ENCODE results near the gene TMEM269. TPM values are rescaled to one million over a fixed set of nuclear protein-coding genes. Genes with fewer than 3 reads are reported as not detected.

Gene TMEM269
- total and polyA plus RNA-seq, 9 of the 15 experiments (the other 6 are each of a cell fraction or from before 2014, with no cell fraction given), result 0.09 to 0.49 (median 0.21) TPM

GRCh38 chr1:42833981-42834380 is 49.2 kb downstream of the TMEM269 start:
- ChIA-PET POLR2A (interaction anchor here (0.5 to 10.7 kb wide), 4 partner anchors 9 to 1471 kb away, joined by 3 to 94 read pairs (median 20); partner anchors contain the start of gene ZNF691), CTCF (ENCODE audit: low intra/inter-chr PET ratio) (no interaction called here)
- Histone ChIP-seq H3K4me1 (replicated peaks in 1 of 2; ENCODE audit: control insufficient read depth in 2 of 2, insufficient read depth in 2 of 2, low read length in 2 of 2) (peaks cover 27 to 34% of the 10 kb centered on the region in 2 experiments; a peak in 4 of 5 replicates), H3K9ac (ENCODE audit: insufficient read depth in 1 of 2, low read depth in 2 of 2, low read length in 2 of 2) (no peak overlapping the region), H4K20me1 (replicated peaks; ENCODE audit: control insufficient read depth, insufficient read depth, low read length) (peaks cover 6% of the 10 kb centered on the region), H3K27ac (ENCODE audit: extremely low read depth, low read depth, low read length) (no peak overlapping the region), H3K9me3 (replicated peaks; ENCODE audit: control insufficient read depth, insufficient read depth, low read depth, low read length) (no peaks in the 10 kb centered on the region), H3K4me2 (ENCODE audit: insufficient read depth, low read length) (no peak overlapping the region), H2AFZ (ENCODE audit: low read depth, low read length) (no peak overlapping the region), H3K36me3 (ENCODE audit: control insufficient read depth, insufficient read depth, low read length) (peaks cover 83% of the 10 kb centered on the region), H3K79me2 (ENCODE audit: control insufficient read depth, insufficient read depth, low read length) (peaks cover 38% of the 10 kb centered on the region), H3K4me3 (no peak overlapping the region), H3K9me1 (ENCODE audit: control insufficient read depth, insufficient read depth, low read length) (peaks cover 11% of the 10 kb centered on the region), H3K27me3 (ENCODE audit: control insufficient read depth in 2 of 2, insufficient read depth in 2 of 2, low read length in 2 of 2) (no peaks in the 10 kb centered on the region)
- FAIRE-seq, result no peak
- 80% methylated on average over 4 of the region's 4 CpGs for WGBS (ENCODE audit: insufficient coverage, low coverage, missing lambda C conversion rate)
- BruUV-seq (replicated peaks), result no TSS peak
- intact Hi-C loops (cut with micrococcal nuclease), result no loop called here
- DNase-seq (ENCODE audit: extremely low read depth in 1 of 4, low spot score in 3 of 4), result no peak
- ATAC-seq, result no peak
- TF ChIP-seq KDM1A (IDR thresholded peaks at IDR 0.05), result peak; percentile 33 to 46; a peak in 2 of 4 replicates
- no peak for TF ChIP-seq RBBP5 (IDR thresholded peaks at IDR 0.05; ENCODE audit: borderline replicate concordance, insufficient read depth, low read length, poor library complexity, severe bottlenecking)
- TF ChIP-seq KDM4B (IDR thresholded peaks at IDR 0.05; ENCODE audit: borderline replicate concordance in 2 of 2, low read depth in 1 of 2), result no peak
- TF ChIP-seq NR2C1 (IDR thresholded peaks at IDR 0.05), result no peak
- TF ChIP-seq NR2C1 (tag; IDR thresholded peaks at IDR 0.05), result no peak
- no peak for TF ChIP-seq AFF1 (IDR thresholded peaks at IDR 0.05; ENCODE audit: low read depth in 1 of 2, partially characterized antibody in 2 of 2)
- TF ChIP-seq ZNF785 (CRISPR knock-in tag; IDR thresholded peaks at IDR 0.05), result no peak
- TF ChIP-seq PHB (CRISPR knock-in tag; IDR thresholded peaks at IDR 0.05), result no peak
- in situ Hi-C loops (cut with MboI), result no loop called here
